Measurements from ENCODE around the gene FAM53A.
A peak's percentile ranks its signal among the peaks of the same experiment; 100 is the strongest.
"Not testable (repeated sequence)": the region's sequence is repeated elsewhere in the genome, so short reads cannot be mapped to it uniquely, and the experiment has no call there.

FAM53A gene

GRCh38 chr4:1642196-1642951 is 41.7 kb downstream of the FAM53A start:
- DNase-seq: no peak

- no peak for DNase-seq
Observed at GRCh38 chr4:1641671-1642070, 42.4 kb downstream of the FAM53A start.

GRCh38 chr4:1640716-1641503 is 43.2 kb downstream of the FAM53A start:
- not testable (repeated sequence) for DNase-seq

- no peak for DNase-seq
Observed at GRCh38 chr4:1640190-1640589, 43.9 kb downstream of the FAM53A start.

- DNase-seq: no peak
Observed at GRCh38 chr4:1639299-1639868, 44.7 kb downstream of the FAM53A start.

GRCh38 chr4:1638873-1639272 is 45.2 kb downstream of the FAM53A start:
- no peak for DNase-seq

- no peak for DNase-seq
Observed at GRCh38 chr4:1638272-1638598, 45.9 kb downstream of the FAM53A start.

- no peak for DNase-seq
Observed at GRCh38 chr4:1637580-1638271, 46.4 kb downstream of the FAM53A start.

- DNase-seq: no peak
Observed at GRCh38 chr4:1636490-1637211, 47.5 kb downstream of the FAM53A start.

- no peak for DNase-seq
Observed at GRCh38 chr4:1635464-1635863, 48.6 kb downstream of the FAM53A start.

GRCh38 chr4:1633993-1634392 is 50.1 kb downstream of the FAM53A start:
- no peak for DNase-seq

- DNase-seq: no peak
Observed at GRCh38 chr4:1632109-1633104, 51.7 kb downstream of the FAM53A start.

- DNase-seq: no peak
Observed at GRCh38 chr4:1631136-1631535, 53.0 kb downstream of the FAM53A start.

GRCh38 chr4:1630266-1630665 is 53.8 kb downstream of the FAM53A start:
- no peak for DNase-seq

GRCh38 chr4:1629699-1630083 is 54.4 kb downstream of the FAM53A start:
- DNase-seq: no peak

GRCh38 chr4:1628892-1629698 is 55.0 kb downstream of the FAM53A start:
- DNase-seq: peak in 42 of 58 donors; percentile 3 to 81 (median 34)

GRCh38 chr4:1627417-1628313 is 56.4 kb downstream of the FAM53A start:
- DNase-seq: no peak

GRCh38 chr4:1626941-1627340 is 57.2 kb downstream of the FAM53A start:
- DNase-seq: no peak
